ENCODE measurements around the gene RPS21.

RPS21 gene

GRCh38 chr20:62344782-62345181 lies 42.1 kb upstream of the RPS21 start:
- POLR2A ChIA-PET: no interaction called here
- no peak for DNase-seq (ENCODE audit: extremely low spot score)
- CTCF ChIA-PET: interaction anchor here (1.5 kb wide), 1 partner anchor 37 kb away, joined by 5 read pairs; no protein-coding TSS in a partner anchor
- TF ChIP-seq CTCF (IDR thresholded peaks at IDR 0.05; ENCODE audit: control extremely low read depth, extremely low read depth, low read depth, missing control alignments): no peak

GRCh38 chr20:62345681-62346370 lies 41.1 kb upstream of the RPS21 start:
- DNase-seq (ENCODE audit: extremely low spot score): no peak
- no peak for TF ChIP-seq CTCF (IDR thresholded peaks at IDR 0.05; ENCODE audit: control extremely low read depth, extremely low read depth, low read depth, missing control alignments)
- CTCF ChIA-PET: no interaction called here
- POLR2A ChIA-PET: no interaction called here

- no peak for DNase-seq (ENCODE audit: extremely low spot score)
- CTCF ChIA-PET: no interaction called here
- POLR2A ChIA-PET: no interaction called here
Observed at GRCh38 chr20:62346398-62347150, 40.3 kb upstream of the RPS21 start.

GRCh38 chr20:62347151-62347404 lies 39.8 kb upstream of the RPS21 start:
- no peak for TF ChIP-seq CTCF (IDR thresholded peaks at IDR 0.05; ENCODE audit: control extremely low read depth, extremely low read depth, low read depth, missing control alignments)
- CTCF ChIA-PET: no interaction called here
- no peak for DNase-seq (ENCODE audit: extremely low spot score)
- POLR2A ChIA-PET: no interaction called here

More at GRCh38 chr20:62346398-62347150, 40.3 kb upstream of the RPS21 start:
- no peak for TF ChIP-seq CTCF (IDR thresholded peaks at IDR 0.05; ENCODE audit: control extremely low read depth, extremely low read depth, low read depth, missing control alignments)

- DNase-seq (ENCODE audit: extremely low spot score): no peak
- no peak for TF ChIP-seq CTCF (IDR thresholded peaks at IDR 0.05; ENCODE audit: control extremely low read depth, extremely low read depth, low read depth, missing control alignments)
- ChIA-PET CTCF (no interaction called here), POLR2A (no interaction called here)
Observed at GRCh38 chr20:62347445-62347844, 39.5 kb upstream of the RPS21 start.

- ChIA-PET CTCF (no interaction called here), POLR2A (no interaction called here)
- no peak for DNase-seq (ENCODE audit: extremely low spot score)
- TF ChIP-seq CTCF (IDR thresholded peaks at IDR 0.05; ENCODE audit: control extremely low read depth, extremely low read depth, low read depth, missing control alignments): no peak
Observed at GRCh38 chr20:62348604-62349003, 38.3 kb upstream of the RPS21 start.
